Neuronal stem cell (in vitro differentiated cells): ENCODE results near the gene LRMDA.

Experiments
- DNase-seq: peaks from one replicate; pipeline ENCODE4 v3.0.0-alpha.2; 2013; ENCODE audit warnings: low spot score
- H2AFZ ChIP-seq: one replicate; pipeline ENCODE4 v1.6.1; 2013; ENCODE audit warnings: mild to moderate bottlenecking, low read length, inconsistent platforms
- H2AK5ac ChIP-seq: 2 replicates; pipeline ENCODE4 v1.6.1; 2013; ENCODE audit warnings: low read depth, mild to moderate bottlenecking, inconsistent platforms, low read length, moderate library complexity, mixed read lengths
- H2BK120ac ChIP-seq: 2 replicates; pipeline ENCODE4 v1.6.1; 2013; ENCODE audit warnings: low read depth, mild to moderate bottlenecking, inconsistent platforms, low read length, moderate library complexity, mixed read lengths
- H2BK12ac ChIP-seq: one replicate; pipeline ENCODE4 v1.6.1; 2013; ENCODE audit warnings: low read length, inconsistent platforms
- H2BK15ac ChIP-seq: 2 replicates; pipeline ENCODE4 v1.6.1; 2013; ENCODE audit warnings: mild to moderate bottlenecking, low read length, inconsistent platforms, mixed read lengths
- H2BK5ac ChIP-seq: one replicate; pipeline ENCODE4 v1.6.1; 2013; ENCODE audit warnings: inconsistent platforms, mild to moderate bottlenecking, low read length, moderate library complexity
- H3K14ac ChIP-seq: one replicate; pipeline ENCODE4 v1.6.1; 2013; ENCODE audit warnings: low read length, inconsistent platforms
- H3K18ac ChIP-seq: 2 replicates; pipeline ENCODE4 v1.6.1; 2013; ENCODE audit warnings: low read length, inconsistent platforms
- H3K23ac ChIP-seq: 2 replicates; pipeline ENCODE4 v1.6.1; 2013; ENCODE audit warnings: low read depth, mild to moderate bottlenecking, mixed read lengths, low read length, inconsistent platforms; ENCODE audit not compliant: poor library complexity
- H3K27ac ChIP-seq: replicated peaks from 3 replicates; pipeline ENCODE4 v1.5.1; 2013; ENCODE audit warnings: low read length, inconsistent platforms
- H3K27me3 ChIP-seq, 3 experiments: 2 replicates each; pipeline ENCODE4 v1.6.1; 2013; ENCODE audit warnings: low read length in 3 of 3, mild to moderate bottlenecking in 2 of 3, inconsistent platforms in 1 of 3, low read depth in 1 of 3, mixed read lengths in 1 of 3, moderate library complexity in 1 of 3; ENCODE audit not compliant: control insufficient read depth in 3 of 3, insufficient read depth in 3 of 3
- H3K36me3 ChIP-seq, 2 donors: replicated peaks in 1 of 2; 2 replicates each; pipeline ENCODE4 v1.6.1; 2013; ENCODE audit warnings: low read length in 2 of 2; ENCODE audit not compliant: control insufficient read depth in 2 of 2, insufficient read depth in 2 of 2
- H3K4ac ChIP-seq: 2 replicates; pipeline ENCODE4 v1.6.1; 2013; ENCODE audit warnings: inconsistent platforms, mild to moderate bottlenecking, low read length, moderate library complexity
- H3K4me1 ChIP-seq, 2 donors: 1 replicate in 1 of 2; 2 replicates in 1 of 2; pipeline ENCODE4 v1.6.1; 2013; ENCODE audit warnings: low read length in 2 of 2, low read depth in 1 of 2; ENCODE audit not compliant: control insufficient read depth in 2 of 2, insufficient read depth in 1 of 2
- H3K4me2 ChIP-seq: one replicate; pipeline ENCODE4 v1.6.1; 2013; ENCODE audit warnings: mild to moderate bottlenecking, low read length, inconsistent platforms; ENCODE audit not compliant: insufficient read depth, poor library complexity, severe bottlenecking
- H3K4me3 ChIP-seq, 2 donors: 2 replicates each; pipeline ENCODE4 v1.5.1; 2013; ENCODE audit warnings: low read length in 2 of 2, mild to moderate bottlenecking in 2 of 2, inconsistent platforms in 1 of 2, moderate library complexity in 1 of 2
- H3K79me1 ChIP-seq: one replicate; pipeline ENCODE4 v1.6.1; 2013; ENCODE audit warnings: low read depth, mild to moderate bottlenecking, inconsistent platforms, low read length, moderate library complexity
- H3K9ac ChIP-seq: one replicate; pipeline ENCODE4 v1.6.1; 2013; ENCODE audit warnings: mild to moderate bottlenecking, low read depth, low read length, inconsistent platforms; ENCODE audit not compliant: poor library complexity
- H3K9me3 ChIP-seq, 2 donors: replicated peaks in 1 of 2; 2 replicates each; pipeline versions ENCODE3 to v1.6.1; 2013; ENCODE audit warnings: low read length in 2 of 2, mild to moderate bottlenecking in 2 of 2, inconsistent platforms in 1 of 2, low read depth in 1 of 2, mixed read lengths in 1 of 2, moderate library complexity in 1 of 2; ENCODE audit not compliant: control insufficient read depth in 2 of 2, insufficient read depth in 1 of 2
- H4K8ac ChIP-seq: one replicate; pipeline ENCODE4 v1.6.1; 2013; ENCODE audit warnings: low read depth, mild to moderate bottlenecking, inconsistent platforms, low read length, moderate library complexity
- H4K91ac ChIP-seq: one replicate; pipeline ENCODE4 v1.6.1; 2013; ENCODE audit warnings: low read length, low read depth, mild to moderate bottlenecking, inconsistent platforms; ENCODE audit not compliant: poor library complexity
- WGBS, 2 donors: extraction: QIAGEN DNeasy Blood & Tissue Kit; methylation state at CpG; one replicate each; pipeline ENCODE4 v1.1.7; 2013; ENCODE audit warnings: missing lambda C conversion rate in 2 of 2, mixed read lengths in 1 of 2; ENCODE audit not compliant: insufficient read length in 2 of 2, insufficient replicate concordance in 1 of 2; ENCODE audit errors: extremely low coverage in 2 of 2; 5-methylcytosine and 5-hydroxymethylcytosine counted together

The LRMDA gene

DNA sequence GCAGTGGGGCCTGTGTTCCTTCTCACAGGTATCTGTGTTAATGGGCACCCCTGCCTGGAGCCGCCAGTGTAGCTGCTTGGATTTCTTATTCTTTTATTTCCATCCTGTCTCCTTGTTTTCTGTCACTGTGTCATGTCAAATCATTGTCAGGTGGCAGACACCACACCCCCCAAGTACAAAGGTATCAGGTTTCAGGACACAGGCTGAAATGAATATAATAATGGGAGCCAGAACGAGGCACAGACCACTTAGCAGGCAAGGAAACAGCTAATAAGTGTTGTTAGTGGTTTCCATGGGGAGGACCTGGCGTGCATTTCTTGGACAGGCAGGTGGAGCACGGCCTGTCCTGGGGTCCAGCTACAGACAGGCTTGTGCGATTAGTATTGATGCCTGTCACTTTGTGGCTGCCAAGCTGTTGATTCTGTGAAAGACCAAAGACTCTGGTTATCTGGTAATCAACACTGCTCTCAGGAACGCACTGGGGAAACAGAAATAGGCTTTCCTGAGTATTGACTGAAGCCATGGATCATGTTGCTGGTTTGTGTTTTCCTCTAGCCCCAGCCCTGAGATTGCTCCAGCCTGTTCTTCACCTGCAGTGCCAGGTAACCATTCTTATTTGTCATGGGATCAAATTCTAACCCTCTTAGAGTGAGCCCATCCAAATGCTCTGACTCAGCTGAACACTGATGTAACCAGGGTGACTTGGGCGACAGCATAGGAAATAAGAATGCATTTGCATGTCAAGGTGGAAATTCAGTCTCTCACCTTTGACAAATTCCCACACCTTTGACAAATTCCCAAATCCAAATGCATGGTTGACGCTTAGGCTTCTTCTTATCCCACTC, 1002.0 kb downstream of the LRMDA start:
- DNase-seq, result no peak

DNA sequence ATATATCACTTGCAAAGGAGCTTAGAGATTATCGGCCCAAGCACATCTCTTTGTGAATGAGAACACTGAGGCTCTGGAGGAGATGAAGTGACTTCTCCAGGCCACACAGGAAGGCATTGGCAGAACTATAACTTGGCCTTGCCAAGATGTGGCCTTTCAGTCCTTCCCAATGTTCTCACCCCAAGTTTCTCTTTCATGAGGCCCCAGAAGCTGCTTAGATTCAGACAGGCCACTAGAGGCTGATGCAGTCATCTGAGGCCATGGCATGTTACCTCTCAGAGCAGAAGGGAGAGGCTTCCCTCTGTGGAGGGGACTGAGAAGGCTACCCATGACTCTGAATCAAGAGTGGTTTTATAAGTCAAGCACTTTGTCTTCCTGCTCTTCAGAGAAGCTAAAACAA, 1003.7 kb downstream of the LRMDA start:
- WGBS, 2 donors, result no CpG with 5 or more reads among the region's 1 CpG

More for the DNA sequence above, 1002.0 kb downstream of the LRMDA start:
- H2BK15ac ChIP-seq, result no peak overlapping the region
- no peak overlapping the region for H2AK5ac ChIP-seq
- H2BK12ac ChIP-seq, result no peak overlapping the region
- H2AFZ ChIP-seq, result no peak overlapping the region
- no peak overlapping the region for H4K91ac ChIP-seq
- H3K23ac ChIP-seq, result no peak overlapping the region
- H3K4ac ChIP-seq, result no peak overlapping the region
- no peaks in the 10 kb centered on the region for H3K27me3 ChIP-seq
- H3K36me3 ChIP-seq, result no peaks in the 10 kb centered on the region
- H3K79me1 ChIP-seq, result no peaks in the 10 kb centered on the region
- peaks cover 0 to 1% of the 10 kb centered on the region in 2 donors for H3K9me3 ChIP-seq
- no peak overlapping the region for H3K9ac ChIP-seq
- no peak overlapping the region for H3K18ac ChIP-seq
- H4K8ac ChIP-seq, result no peak overlapping the region
- H3K4me2 ChIP-seq, result no peak overlapping the region
- no peak overlapping the region for H3K27ac ChIP-seq
- H3K14ac ChIP-seq, result no peak overlapping the region
- H3K4me1 ChIP-seq, result peaks cover 9 to 25% of the 10 kb centered on the region in 2 donors
- no peak overlapping the region for H2BK120ac ChIP-seq
- H2BK5ac ChIP-seq, result no peak overlapping the region
- H3K4me3 ChIP-seq, result no peak overlapping the region
- no CpG with 5 or more reads among the region's 8 CpGs for WGBS, 2 donors

DNA sequence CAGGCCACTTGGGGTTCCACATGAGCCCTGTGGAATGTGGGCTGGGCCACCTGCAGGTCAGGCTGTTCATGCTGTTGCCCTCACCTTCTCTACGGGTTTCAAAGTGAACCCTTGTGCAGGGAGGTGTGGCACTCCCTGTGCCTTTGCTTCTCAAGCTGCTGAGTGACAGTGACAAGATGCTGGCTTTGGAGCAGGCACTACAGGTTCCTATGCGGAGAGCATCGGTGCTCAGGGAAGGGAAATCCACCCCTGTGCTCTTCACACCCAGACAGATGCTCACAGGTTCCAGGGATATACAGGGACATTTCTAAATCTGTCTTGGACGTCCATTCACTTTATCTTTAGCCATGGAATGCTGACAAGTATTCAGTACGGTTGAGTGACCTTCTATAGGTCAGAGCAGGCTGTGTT, 1005.0 kb downstream of the LRMDA start:
- Histone ChIP-seq H3K9ac (no peak overlapping the region), H4K91ac (no peak overlapping the region), H2AFZ (no peak overlapping the region), H4K8ac (no peak overlapping the region), H3K4me3 (no peak overlapping the region), H3K18ac (peak overlapping the region; percentile 60), H3K9me3 (peaks cover 0 to 1% of the 10 kb centered on the region in 2 donors), H3K27me3 (no peaks in the 10 kb centered on the region), H3K23ac (peak overlapping the region; percentile 30), H3K4ac (no peak overlapping the region), H3K4me2 (no peak overlapping the region), H2BK15ac (no peak overlapping the region), H2BK12ac (no peak overlapping the region), H2AK5ac (no peak overlapping the region), H2BK5ac (no peak overlapping the region), H2BK120ac (no peak overlapping the region), H3K79me1 (no peaks in the 10 kb centered on the region), H3K27ac (no peak overlapping the region), H3K4me1 (peaks cover 9 to 19% of the 10 kb centered on the region in 2 donors), H3K36me3 (no peaks in the 10 kb centered on the region), H3K14ac (no peak overlapping the region)
- no CpG with 5 or more reads among the region's 5 CpGs for WGBS, 2 donors
- no peak for DNase-seq

More for the DNA sequence above, 1003.7 kb downstream of the LRMDA start:
- Histone ChIP-seq H3K4me1 (peaks cover 9 to 19% of the 10 kb centered on the region in 2 donors), H3K9me3 (peaks cover 0 to 1% of the 10 kb centered on the region in 2 donors), H2AK5ac (no peak overlapping the region), H2AFZ (no peak overlapping the region), H3K9ac (no peak overlapping the region), H3K4me2 (no peak overlapping the region), H3K23ac (no peak overlapping the region), H4K8ac (no peak overlapping the region), H3K27me3 (no peaks in the 10 kb centered on the region), H2BK120ac (no peak overlapping the region), H3K36me3 (no peaks in the 10 kb centered on the region), H3K18ac (no peak overlapping the region), H3K4me3 (no peak overlapping the region), H2BK5ac (no peak overlapping the region), H4K91ac (no peak overlapping the region), H2BK12ac (no peak overlapping the region), H3K4ac (no peak overlapping the region), H3K79me1 (no peaks in the 10 kb centered on the region), H2BK15ac (no peak overlapping the region), H3K14ac (no peak overlapping the region), H3K27ac (no peak overlapping the region)
- DNase-seq, result no peak

DNA sequence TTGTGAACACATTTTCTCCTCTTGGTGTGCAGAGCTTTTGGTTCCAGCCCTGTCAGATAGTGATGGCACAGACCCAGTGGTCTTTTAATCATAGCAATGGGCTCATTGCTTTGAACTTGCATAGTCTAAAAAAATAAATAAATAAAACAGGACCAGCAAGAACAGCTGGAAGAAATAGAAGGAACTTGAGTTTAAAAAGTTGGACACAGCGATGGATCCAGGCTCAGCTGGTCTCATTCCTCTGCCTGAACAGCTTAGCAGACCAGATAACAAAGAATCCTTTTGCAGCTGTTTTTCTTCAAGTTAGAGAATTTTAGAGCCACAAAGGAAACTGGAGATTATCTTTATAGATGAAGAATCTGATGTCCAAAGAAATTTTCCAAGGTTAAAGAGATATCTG, 1005.6 kb downstream of the LRMDA start:
- DNase-seq, result no peak
- no peak overlapping the region for H3K4me3 ChIP-seq
- H3K27me3 ChIP-seq, result no peaks in the 10 kb centered on the region
- peaks cover 9 to 19% of the 10 kb centered on the region in 2 donors for H3K4me1 ChIP-seq
- no peak overlapping the region for H2BK5ac ChIP-seq
- H2BK120ac ChIP-seq, result no peak overlapping the region
- H2AFZ ChIP-seq, result no peak overlapping the region
- H3K4me2 ChIP-seq, result no peak overlapping the region
- no peaks in the 10 kb centered on the region for H3K79me1 ChIP-seq
- H3K14ac ChIP-seq, result no peak overlapping the region
- no peak overlapping the region for H3K4ac ChIP-seq
- H3K9me3 ChIP-seq, result peaks cover 0 to 1% of the 10 kb centered on the region in 2 donors
- H3K36me3 ChIP-seq, result no peaks in the 10 kb centered on the region
- H2BK15ac ChIP-seq, result no peak overlapping the region
- H4K91ac ChIP-seq, result no peak overlapping the region
- H2AK5ac ChIP-seq, result no peak overlapping the region
- no CpG with 5 or more reads among the region's 1 CpG for WGBS, 2 donors
- H2BK12ac ChIP-seq, result no peak overlapping the region
- no peak overlapping the region for H4K8ac ChIP-seq
- no peak overlapping the region for H3K18ac ChIP-seq
- no peak overlapping the region for H3K23ac ChIP-seq
- H3K27ac ChIP-seq, result no peak overlapping the region
- no peak overlapping the region for H3K9ac ChIP-seq
